Ecto neural progenitor cell (in vitro differentiated cells): ENCODE results near the gene TAF5L.

ENCODE experiments used
- DNase-seq: peaks from one replicate; pipeline ENCODE4 v3.0.0-alpha.2; 2018; ENCODE audit warnings: low spot score

The TAF5L gene

GRCh38 chr1:229625915-229626831, at the start of gene TAF5L, which contains the start of gene URB2:
Gene TAF5L, minus strand, starts transcription at chr1:229626122. Its CDS starts 11,640 bp downstream, at chr1:229614482.
Gene URB2, plus strand, starts transcription at chr1:229626247. Its CDS starts 1,387 bp downstream, at chr1:229627634.
- DNase-seq = peak; percentile 92

GRCh38 chr1:229675396-229675795, 49.5 kb upstream of the TAF5L start:
- no peak for DNase-seq

GRCh38 chr1:229674042-229674441, 48.1 kb upstream of the TAF5L start:
- DNase-seq = no peak

GRCh38 chr1:229672246-229672645, 46.3 kb upstream of the TAF5L start:
- DNase-seq = no peak

GRCh38 chr1:229671310-229671709, 45.4 kb upstream of the TAF5L start:
- DNase-seq = no peak

- no peak for DNase-seq
Measured at GRCh38 chr1:229669333-229669732, 43.4 kb upstream of the TAF5L start.

GRCh38 chr1:229666585-229666984, 40.7 kb upstream of the TAF5L start:
- no peak for DNase-seq

GRCh38 chr1:229665912-229666558, 40.1 kb upstream of the TAF5L start:
- DNase-seq = no peak

GRCh38 chr1:229664133-229664689, 38.3 kb upstream of the TAF5L start:
- DNase-seq = no peak

GRCh38 chr1:229661897-229662296, 36.0 kb upstream of the TAF5L start:
- DNase-seq = no peak

- peak; percentile 88 for DNase-seq
Measured at GRCh38 chr1:229661022-229661877, 35.3 kb upstream of the TAF5L start.

- no peak for DNase-seq
Measured at GRCh38 chr1:229657993-229658755, 32.3 kb upstream of the TAF5L start.

- no peak for DNase-seq
Measured at GRCh38 chr1:229655781-229656180, 29.9 kb upstream of the TAF5L start.

GRCh38 chr1:229653420-229653819, 27.5 kb upstream of the TAF5L start:
- no peak for DNase-seq

GRCh38 chr1:229651546-229651945, 25.6 kb upstream of the TAF5L start:
- no peak for DNase-seq

- DNase-seq = no peak
Measured at GRCh38 chr1:229650045-229650444, 24.1 kb upstream of the TAF5L start.

- DNase-seq = no peak
Measured at GRCh38 chr1:229648406-229648805, 22.5 kb upstream of the TAF5L start.

- DNase-seq = no peak
Measured at GRCh38 chr1:229645324-229645993, 19.5 kb upstream of the TAF5L start.

GRCh38 chr1:229643996-229644745, 18.2 kb upstream of the TAF5L start:
- no peak for DNase-seq

- no peak for DNase-seq
Measured at GRCh38 chr1:229642970-229643369, 17.0 kb upstream of the TAF5L start.
